PC-3 (cell line): ENCODE measurements around the gene DCLRE1C.

ENCODE experiments used
- CTCF ChIP-seq: fragments of 300-600 bp; sonication (generic); conservative IDR thresholded peaks from 2 replicates; pipeline ENCODE4 v1.5.1; 2017; ENCODE audit warnings: antibody characterized with exemption, low read depth, mild to moderate bottlenecking, low read length
- EZH2 ChIP-seq: fragments of 300-600 bp; sonication (generic); IDR thresholded peaks from one replicate; pipeline ENCODE4 v1.6.1; 2017; ENCODE audit warnings: antibody characterized with exemption, mild to moderate bottlenecking, low read length; ENCODE audit not compliant: unreplicated experiment
- EZH2phosphoT487 ChIP-seq: fragments of 300-600 bp; sonication (generic); IDR thresholded peaks from 2 replicates; pipeline ENCODE4 v1.6.1; 2018; ENCODE audit warnings: mild to moderate bottlenecking, antibody characterized with exemption, low read length, borderline replicate concordance

- TF ChIP-seq CTCF (no peak), EZH2 (no peak), EZH2phosphoT487 (no peak)
These were observed 94.9 kb downstream of the DCLRE1C start for GRCh38 chr10:14859043-14859442.
